Epithelial cell of esophagus (primary cell): ENCODE measurements around the gene DNMT3A.

Experiments used
- DNase-seq: peaks from one replicate; pipeline ENCODE4 v3.0.0; 2010; ENCODE audit warnings: low read depth
- H3K4me3 ChIP-seq: 2 replicates; pipeline ENCODE4 v1.5.1; 2011; ENCODE audit warnings: mild to moderate bottlenecking, low read length, control low read depth
- TF ChIP-seq, protein P1 (sequence below): IDR thresholded peaks from 2 replicates; pipeline ENCODE4 v1.5.1; 2011; ENCODE audit warnings: low read depth, mild to moderate bottlenecking, low read length, control low read depth, inconsistent platforms; ENCODE audit not compliant: insufficient read depth; ENCODE audit errors: missing control alignments

DNMT3A gene

DNA sequence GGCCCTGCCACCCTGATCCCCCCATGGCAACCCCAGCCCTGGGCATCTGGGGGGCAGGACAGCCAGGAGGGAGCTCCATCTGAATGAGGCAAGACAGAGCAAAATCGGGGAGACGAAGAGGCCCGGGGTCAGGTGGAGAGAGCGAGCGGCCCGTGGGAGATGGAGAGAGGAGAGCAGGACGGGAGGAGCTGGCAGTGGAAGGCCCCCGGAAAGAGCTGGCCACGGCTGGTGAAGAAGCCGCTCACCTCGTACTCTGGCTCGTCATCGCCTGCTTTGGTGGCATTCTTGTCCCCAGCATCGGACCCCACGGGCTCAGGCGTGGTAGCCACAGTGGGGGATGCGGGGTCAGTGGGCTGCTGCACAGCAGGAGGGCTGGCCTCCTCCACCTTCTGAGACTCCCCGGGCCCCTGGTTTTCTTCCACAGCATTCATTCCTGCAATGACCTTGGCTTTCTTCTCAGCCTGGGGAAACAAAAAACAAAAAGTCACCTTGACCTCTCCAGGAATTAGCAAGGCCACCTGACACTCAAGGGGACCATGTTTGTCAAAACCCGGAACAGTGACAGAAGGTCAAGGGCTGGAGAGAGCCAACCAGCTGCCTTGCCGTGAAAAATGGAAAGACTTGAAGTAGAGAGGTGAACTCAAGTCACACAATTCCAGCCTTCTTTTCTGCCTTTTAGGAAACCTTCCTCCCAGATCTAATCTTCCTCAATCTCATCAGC, 93.8 kb downstream of the DNMT3A start:
- H3K4me3 ChIP-seq = no peak overlapping the region
- TF ChIP-seq, protein P1, sequence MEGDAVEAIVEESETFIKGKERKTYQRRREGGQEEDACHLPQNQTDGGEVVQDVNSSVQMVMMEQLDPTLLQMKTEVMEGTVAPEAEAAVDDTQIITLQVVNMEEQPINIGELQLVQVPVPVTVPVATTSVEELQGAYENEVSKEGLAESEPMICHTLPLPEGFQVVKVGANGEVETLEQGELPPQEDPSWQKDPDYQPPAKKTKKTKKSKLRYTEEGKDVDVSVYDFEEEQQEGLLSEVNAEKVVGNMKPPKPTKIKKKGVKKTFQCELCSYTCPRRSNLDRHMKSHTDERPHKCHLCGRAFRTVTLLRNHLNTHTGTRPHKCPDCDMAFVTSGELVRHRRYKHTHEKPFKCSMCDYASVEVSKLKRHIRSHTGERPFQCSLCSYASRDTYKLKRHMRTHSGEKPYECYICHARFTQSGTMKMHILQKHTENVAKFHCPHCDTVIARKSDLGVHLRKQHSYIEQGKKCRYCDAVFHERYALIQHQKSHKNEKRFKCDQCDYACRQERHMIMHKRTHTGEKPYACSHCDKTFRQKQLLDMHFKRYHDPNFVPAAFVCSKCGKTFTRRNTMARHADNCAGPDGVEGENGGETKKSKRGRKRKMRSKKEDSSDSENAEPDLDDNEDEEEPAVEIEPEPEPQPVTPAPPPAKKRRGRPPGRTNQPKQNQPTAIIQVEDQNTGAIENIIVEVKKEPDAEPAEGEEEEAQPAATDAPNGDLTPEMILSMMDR = no peak
- DNase-seq = no peak

DNA sequence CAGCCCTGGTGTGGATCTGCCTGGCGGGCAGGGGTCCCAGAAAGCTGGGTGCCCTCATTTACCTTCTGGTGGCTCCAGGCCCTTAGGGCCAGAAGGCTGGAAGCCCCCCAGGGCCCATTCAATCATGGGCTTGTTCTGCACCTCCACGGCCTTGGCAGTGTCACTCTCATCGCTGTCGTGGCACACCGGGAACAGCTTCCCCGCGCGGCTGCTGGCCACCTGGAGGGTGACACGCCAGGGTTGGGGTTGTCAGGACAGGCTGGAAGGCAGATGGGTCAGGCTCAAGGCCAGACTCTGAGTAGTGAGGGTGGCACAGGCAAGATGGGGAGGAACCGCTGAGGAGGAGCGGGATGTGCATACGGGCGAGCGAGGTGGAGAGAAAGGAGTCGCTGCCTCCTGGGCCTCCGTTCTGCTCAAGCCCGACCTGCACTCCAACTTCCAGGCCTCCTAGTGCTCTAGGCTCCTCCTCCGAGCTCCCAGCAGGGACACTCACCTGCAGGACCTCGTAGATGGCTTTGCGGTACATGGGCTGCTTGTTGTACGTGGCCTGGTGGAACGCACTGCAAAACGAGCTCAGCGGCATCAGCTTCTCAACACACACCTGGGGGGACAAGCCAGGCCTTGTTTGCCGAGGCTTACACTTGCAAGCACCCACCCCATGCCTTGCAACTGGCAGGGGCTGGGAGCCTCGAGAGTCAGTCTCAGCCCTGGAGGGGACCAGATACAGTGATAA, 95.0 kb downstream of the DNMT3A start:
- H3K4me3 ChIP-seq = no peak overlapping the region
- TF ChIP-seq, protein P1 = no peak
- no peak for DNase-seq

DNA sequence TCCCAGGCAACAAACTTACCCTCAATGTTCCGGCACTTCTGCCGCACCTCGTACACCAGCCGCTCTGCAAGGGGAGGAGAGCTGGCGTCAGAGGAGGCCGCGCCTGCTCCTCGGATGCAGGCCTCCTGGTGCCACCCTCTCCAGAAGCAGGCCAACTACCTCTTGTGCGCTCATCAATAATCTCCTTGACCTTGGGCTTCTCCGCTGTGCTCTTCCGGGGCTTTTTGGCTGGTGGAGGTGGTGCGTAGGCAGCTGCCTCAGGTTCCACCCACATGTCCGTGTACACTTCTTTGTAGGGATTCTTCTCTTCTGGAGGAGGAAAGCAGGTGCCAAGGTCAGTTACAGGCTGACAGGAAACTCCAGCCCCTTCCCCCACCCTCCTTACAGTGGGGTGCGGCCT, 95.7 kb downstream of the DNMT3A start:
- TF ChIP-seq, protein P1 = no peak
- DNase-seq = no peak
- H3K4me3 ChIP-seq = no peak overlapping the region

DNA sequence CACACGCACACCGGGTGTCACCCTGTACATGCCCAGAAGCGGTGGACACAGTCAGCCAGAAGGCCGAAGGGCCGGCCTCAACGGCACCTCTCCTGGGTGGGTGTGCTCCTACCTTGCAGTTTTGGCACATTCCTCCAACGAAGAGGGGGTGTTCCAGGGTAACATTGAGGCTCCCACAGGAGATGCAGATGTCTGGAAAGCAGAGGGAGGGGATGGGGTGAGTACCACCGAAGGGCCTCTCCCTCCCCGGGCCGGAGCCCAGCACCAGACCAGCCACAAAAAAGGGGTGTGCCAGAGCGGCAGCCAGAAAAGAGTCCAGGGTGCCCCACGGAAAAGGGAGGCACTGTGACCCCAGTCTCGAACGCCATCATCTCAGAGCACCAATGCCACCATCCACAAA, 96.6 kb downstream of the DNMT3A start:
- no peak overlapping the region for H3K4me3 ChIP-seq
- DNase-seq = no peak
- TF ChIP-seq, protein P1 = no peak

DNA sequence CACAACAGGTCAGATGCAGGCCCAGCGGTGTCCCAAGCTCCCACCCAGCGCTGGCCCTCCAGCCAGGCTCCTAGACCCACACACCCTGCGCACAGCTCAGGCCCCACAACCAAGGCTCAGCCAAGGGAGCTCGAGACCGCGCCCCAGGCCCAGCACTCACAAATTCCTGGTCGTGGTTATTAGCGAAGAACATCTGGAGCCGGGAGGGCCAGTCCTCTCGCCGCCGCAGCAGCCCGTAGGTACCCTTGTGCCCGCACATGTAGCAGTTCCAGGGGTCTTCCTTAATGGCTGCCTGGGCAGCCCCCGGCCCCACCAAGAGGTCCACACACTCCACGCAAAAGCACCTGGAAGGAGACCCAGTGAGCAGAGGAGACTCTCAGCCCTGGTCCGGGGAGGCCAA, 97.7 kb downstream of the DNMT3A start:
- no peak for DNase-seq
- H3K4me3 ChIP-seq = no peak overlapping the region
- TF ChIP-seq, protein P1 = no peak

DNA sequence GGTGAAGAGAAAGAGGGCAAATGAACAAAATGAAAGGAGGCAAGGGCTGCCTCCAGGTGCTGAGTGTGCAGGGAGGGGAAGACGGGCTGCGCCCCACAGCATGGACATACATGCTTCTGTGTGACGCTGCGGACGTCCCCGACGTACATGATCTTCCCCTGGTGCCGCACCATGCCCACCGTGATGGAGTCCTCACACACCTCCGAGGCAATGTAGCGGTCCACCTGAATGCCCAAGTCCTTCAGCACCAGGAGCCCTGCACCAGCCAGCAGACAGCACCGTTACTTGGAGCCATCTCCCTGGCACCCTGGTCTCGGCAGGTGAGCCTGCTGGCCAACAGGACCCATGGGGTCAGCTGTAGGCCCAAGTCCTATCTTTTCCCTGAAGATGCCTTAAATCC, 100.3 kb downstream of the DNMT3A start:
- DNase-seq = no peak
- TF ChIP-seq, protein P1 = no peak
- no peak overlapping the region for H3K4me3 ChIP-seq
